CD4-positive, alpha-beta T cell treated with Interleukin-6 for 4 hours (primary cell): ENCODE data around the gene CCKAR.
"Not testable (repeated sequence)": the region's sequence is repeated elsewhere in the genome, so short reads cannot be mapped to it uniquely, and the experiment has no call there.

Experiments used
- DNase-seq: peaks from one replicate; pipeline ENCODE4 v3.0.0-alpha.2; 2020; ENCODE audit warnings: mixed read lengths

The CCKAR gene

GRCh38 chr4:26490111-26490959, at the start of gene CCKAR:
Gene CCKAR, minus strand, starts transcription at chr4:26490484. Its CDS starts 217 bp downstream, at chr4:26490267.
- no peak for DNase-seq

GRCh38 chr4:26533685-26534084, 43.4 kb upstream of the CCKAR start:
- DNase-seq: no peak

GRCh38 chr4:26531491-26532116, 41.3 kb upstream of the CCKAR start:
- no peak for DNase-seq

GRCh38 chr4:26530099-26530498, 39.8 kb upstream of the CCKAR start:
- no peak for DNase-seq

GRCh38 chr4:26529479-26529878, 39.2 kb upstream of the CCKAR start:
- no peak for DNase-seq

GRCh38 chr4:26525771-26526150, 35.5 kb upstream of the CCKAR start:
- no peak for DNase-seq

- no peak for DNase-seq
Observed at GRCh38 chr4:26525136-26525770, 35.0 kb upstream of the CCKAR start.

- no peak for DNase-seq
Observed at GRCh38 chr4:26524011-26524410, 33.7 kb upstream of the CCKAR start.

- DNase-seq: no peak
Observed at GRCh38 chr4:26522478-26522877, 32.2 kb upstream of the CCKAR start.

GRCh38 chr4:26520728-26521450, 30.6 kb upstream of the CCKAR start:
- DNase-seq: no peak

GRCh38 chr4:26515936-26516335, 25.7 kb upstream of the CCKAR start:
- no peak for DNase-seq

GRCh38 chr4:26510334-26510964, 20.2 kb upstream of the CCKAR start:
- DNase-seq: no peak

- no peak for DNase-seq
Observed at GRCh38 chr4:26509681-26510333, 19.5 kb upstream of the CCKAR start.

GRCh38 chr4:26507286-26507685, 17.0 kb upstream of the CCKAR start:
- DNase-seq: no peak

- DNase-seq: no peak
Observed at GRCh38 chr4:26503844-26504243, 13.6 kb upstream of the CCKAR start.

- DNase-seq: no peak
Observed at GRCh38 chr4:26503427-26503826, 13.1 kb upstream of the CCKAR start.

GRCh38 chr4:26500565-26500999, 10.3 kb upstream of the CCKAR start:
- not testable (repeated sequence) for DNase-seq

GRCh38 chr4:26496207-26496783, 6.0 kb upstream of the CCKAR start:
- DNase-seq: no peak

- DNase-seq: no peak
Observed at GRCh38 chr4:26493461-26493860, 3.2 kb upstream of the CCKAR start.

- DNase-seq: no peak
Observed at GRCh38 chr4:26491449-26492170, 1.3 kb upstream of the CCKAR start.

GRCh38 chr4:26490960-26491284, 638 bp upstream of the CCKAR start:
- DNase-seq: no peak
